Stimulated activated effector memory CD8-positive, alpha-beta T cell treated with anti-CD3 and anti-CD28 coated beads, Interleukin-12 subunit alpha, Interleukin-12 subunit beta, amount 100 ng/mL, for 72 hours (primary cell): Measurements from ENCODE around the gene STIMATE.

Source experiments
- ATAC-seq: fragments of 150-1000 bp; cut with Tn5 transposase; 2 replicates; pipeline ENCODE4 v1.10.0; 2021
- DNase-seq, 2 donors: peaks; one replicate each; pipeline ENCODE4 v3.0.0; 2021 to 2022; ENCODE audit warnings: low spot score in 2 of 2
- H3K27ac Mint-ChIP-seq: one replicate; pipeline ENCODE4 v1.8.0; 2022; ENCODE audit warnings: mild to moderate bottlenecking, mixed read lengths
- H3K36me3 Mint-ChIP-seq: one replicate; pipeline ENCODE4 v1.8.0; 2022; ENCODE audit warnings: mild to moderate bottlenecking, mixed read lengths
- H3K4me1 Mint-ChIP-seq: one replicate; pipeline ENCODE4 v1.8.0; 2022; ENCODE audit warnings: mixed read lengths
- H3K4me3 Mint-ChIP-seq: one replicate; pipeline ENCODE4 v1.8.0; 2022; ENCODE audit warnings: mild to moderate bottlenecking, mixed read lengths
- H3K9me3 Mint-ChIP-seq: one replicate; pipeline ENCODE4 v1.8.0; 2022; ENCODE audit warnings: mixed read lengths

The STIMATE gene

GRCh38 chr3:52882377-52882776 is 15.0 kb downstream of the STIMATE start:
- DNase-seq (no peak), ATAC-seq (no peak)
- Mint-ChIP-seq H3K27ac (no peak overlapping the region), H3K36me3 (peaks cover 10% of the 10 kb centered on the region), H3K4me3 (no peak overlapping the region), H3K4me1 (peaks cover 49% of the 10 kb centered on the region), H3K9me3 (no peaks in the 10 kb centered on the region)

DNA sequence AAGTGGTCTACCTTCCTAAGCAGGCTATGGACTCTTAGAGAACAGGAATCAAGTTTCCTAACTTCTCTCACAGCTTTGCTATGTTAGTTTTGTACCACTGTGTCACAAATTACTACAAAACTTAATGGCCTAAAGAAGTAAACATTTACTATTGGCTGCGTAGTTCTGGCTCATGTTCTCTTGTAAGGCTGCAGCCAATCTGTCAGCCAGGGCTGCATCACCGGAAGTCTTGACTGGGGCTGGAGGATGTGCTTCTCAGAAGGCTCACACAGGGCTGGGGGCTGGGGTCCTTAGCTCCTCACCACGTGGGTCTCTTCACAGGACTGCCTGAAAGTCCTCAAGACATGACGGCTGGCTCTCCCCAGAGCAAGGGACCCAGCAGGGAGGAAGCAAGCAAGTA is 15.5 kb downstream of the STIMATE start:
- Mint-ChIP-seq H3K9me3 (no peaks in the 10 kb centered on the region), H3K27ac (no peak overlapping the region), H3K4me1 (peaks cover 54% of the 10 kb centered on the region)

GRCh38 chr3:52880474-52880873 is 16.9 kb downstream of the STIMATE start:
- H3K9me3 Mint-ChIP-seq, result no peaks in the 10 kb centered on the region
- H3K36me3 Mint-ChIP-seq, result peaks cover 4% of the 10 kb centered on the region
- ATAC-seq (peak; percentile 87), DNase-seq (no peak)
- peaks cover 49% of the 10 kb centered on the region for H3K4me1 Mint-ChIP-seq
- peak overlapping the region; percentile 60 for H3K27ac Mint-ChIP-seq
- no peak overlapping the region for H3K4me3 Mint-ChIP-seq

More for the DNA sequence above, 15.5 kb downstream of the STIMATE start:
- ATAC-seq (no peak), DNase-seq (no peak)
- peaks cover 10% of the 10 kb centered on the region for H3K36me3 Mint-ChIP-seq
- H3K4me3 Mint-ChIP-seq, result no peak overlapping the region

GRCh38 chr3:52880047-52880446 is 17.3 kb downstream of the STIMATE start:
- DNase-seq, result no peak
- Mint-ChIP-seq H3K36me3 (peaks cover under 1% of the 10 kb centered on the region), H3K27ac (peak overlapping the region; percentile 60), H3K4me3 (no peak overlapping the region), H3K9me3 (no peaks in the 10 kb centered on the region), H3K4me1 (peaks cover 53% of the 10 kb centered on the region)
- ATAC-seq, result peak; percentile 8

DNA sequence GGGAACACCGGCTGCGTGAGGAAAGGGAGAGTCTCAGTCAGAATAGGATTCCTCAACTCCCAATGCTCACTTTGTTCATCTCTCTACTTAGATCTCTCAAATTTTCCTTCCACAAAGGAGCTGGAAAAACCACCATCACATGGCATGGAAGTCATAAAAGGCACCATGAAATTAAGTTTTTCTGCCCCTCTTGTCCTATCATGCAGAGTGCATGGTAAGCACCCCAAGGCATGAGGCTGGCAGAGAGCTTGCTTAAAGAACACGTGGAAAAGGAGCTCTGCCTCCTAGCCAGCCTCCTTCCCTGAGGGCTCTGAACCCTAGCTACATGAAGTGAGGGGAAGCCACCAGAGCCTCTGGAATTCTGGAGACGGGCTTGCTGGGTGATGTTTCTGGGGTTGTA is 17.8 kb downstream of the STIMATE start:
- DNase-seq (no peak), ATAC-seq (no peak)
- Mint-ChIP-seq H3K4me3 (no peak overlapping the region), H3K36me3 (no peaks in the 10 kb centered on the region), H3K9me3 (no peaks in the 10 kb centered on the region), H3K27ac (no peak overlapping the region), H3K4me1 (peaks cover 58% of the 10 kb centered on the region)

GRCh38 chr3:52879090-52879489 is 18.3 kb downstream of the STIMATE start:
- DNase-seq (no peak), ATAC-seq (no peak)
- Mint-ChIP-seq H3K27ac (no peak overlapping the region), H3K4me3 (no peak overlapping the region), H3K36me3 (no peaks in the 10 kb centered on the region), H3K9me3 (no peaks in the 10 kb centered on the region), H3K4me1 (peaks cover 63% of the 10 kb centered on the region)

GRCh38 chr3:52877085-52877484 is 20.3 kb downstream of the STIMATE start:
- no peaks in the 10 kb centered on the region for H3K36me3 Mint-ChIP-seq
- ATAC-seq (no peak), DNase-seq (no peak)
- no peak overlapping the region for H3K27ac Mint-ChIP-seq
- H3K9me3 Mint-ChIP-seq, result no peaks in the 10 kb centered on the region
- no peak overlapping the region for H3K4me3 Mint-ChIP-seq
- H3K4me1 Mint-ChIP-seq, result peaks cover 59% of the 10 kb centered on the region

GRCh38 chr3:52874864-52875587 is 22.3 kb downstream of the STIMATE start:
- no peak for DNase-seq
- no peak overlapping the region for H3K4me3 Mint-ChIP-seq
- no peaks in the 10 kb centered on the region for H3K36me3 Mint-ChIP-seq
- ATAC-seq, result no peak
- H3K4me1 Mint-ChIP-seq, result peaks cover 62% of the 10 kb centered on the region
- H3K27ac Mint-ChIP-seq, result no peak overlapping the region
- H3K9me3 Mint-ChIP-seq, result no peaks in the 10 kb centered on the region

- no peak for DNase-seq
- Mint-ChIP-seq H3K4me3 (no peak overlapping the region), H3K9me3 (no peaks in the 10 kb centered on the region), H3K27ac (peak overlapping the region; percentile 29), H3K36me3 (no peaks in the 10 kb centered on the region), H3K4me1 (peaks cover 58% of the 10 kb centered on the region)
- ATAC-seq, result no peak
These were observed 23.1 kb downstream of the STIMATE start for GRCh38 chr3:52874160-52874701.

DNA sequence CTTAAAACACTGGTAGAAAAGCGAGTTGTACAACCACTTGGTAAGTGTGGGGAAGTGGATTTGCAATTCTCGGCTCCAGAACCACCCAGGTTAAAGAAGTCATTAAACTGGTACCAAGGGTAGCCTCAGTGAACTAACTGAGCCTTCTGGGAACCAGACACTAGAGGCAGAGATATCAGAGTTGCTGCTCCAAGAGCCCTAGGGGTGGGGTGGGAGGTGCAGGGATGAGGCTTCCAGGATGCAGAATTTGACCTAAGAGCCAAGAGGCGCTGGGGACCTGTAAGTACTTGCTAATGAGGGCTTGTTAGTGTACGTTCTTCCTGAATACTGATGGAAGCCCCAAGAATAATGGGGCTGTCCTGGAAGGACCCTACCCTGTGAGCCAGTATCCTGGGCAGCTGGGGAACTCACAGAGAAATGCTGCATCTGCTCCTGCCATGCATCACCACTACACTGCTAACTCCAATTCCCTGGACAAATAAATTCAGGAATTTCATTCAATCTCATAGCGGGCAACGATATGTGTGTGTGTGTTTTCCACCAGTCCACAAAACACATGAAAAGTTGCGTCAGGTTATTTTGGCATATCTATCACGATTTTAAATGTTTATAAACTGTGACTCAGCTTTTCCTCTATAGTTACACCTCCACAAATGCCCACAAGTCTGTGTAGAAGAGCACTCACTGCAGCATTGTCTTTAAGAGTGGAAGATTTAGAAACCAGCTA is 23.8 kb downstream of the STIMATE start:
- no peak overlapping the region for H3K4me3 Mint-ChIP-seq
- H3K36me3 Mint-ChIP-seq, result no peaks in the 10 kb centered on the region
- ATAC-seq (peak; percentile 46), DNase-seq (no peak)
- H3K9me3 Mint-ChIP-seq, result no peaks in the 10 kb centered on the region
- H3K27ac Mint-ChIP-seq, result peak overlapping the region; percentile 29
- H3K4me1 Mint-ChIP-seq, result peaks cover 55% of the 10 kb centered on the region

DNA sequence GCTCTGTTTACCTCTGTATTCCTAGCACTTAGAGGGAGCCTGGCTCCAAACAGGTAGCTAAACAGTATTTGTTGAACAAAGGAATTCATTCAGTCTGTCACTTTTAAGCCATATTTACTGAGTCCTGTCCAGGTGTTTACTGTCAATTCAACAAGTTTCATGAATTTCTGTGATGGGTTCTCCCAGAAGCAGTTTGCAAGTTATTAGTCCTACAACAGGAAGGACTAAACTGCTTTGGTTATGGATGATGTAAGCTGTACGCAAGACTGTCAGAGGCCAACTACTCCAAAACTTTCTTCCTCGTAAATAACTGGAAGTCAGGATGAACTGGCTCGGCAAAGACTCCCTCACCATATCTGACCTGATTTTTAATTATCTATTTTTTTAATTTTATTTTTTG is 25.1 kb downstream of the STIMATE start:
- Mint-ChIP-seq H3K9me3 (no peaks in the 10 kb centered on the region), H3K4me3 (no peak overlapping the region), H3K27ac (peak overlapping the region; percentile 69), H3K4me1 (peaks cover 52% of the 10 kb centered on the region), H3K36me3 (no peaks in the 10 kb centered on the region)
- DNase-seq (no peak), ATAC-seq (no peak)

GRCh38 chr3:52871761-52872160 is 25.6 kb downstream of the STIMATE start:
- no peak for DNase-seq
- Mint-ChIP-seq H3K4me1 (peaks cover 48% of the 10 kb centered on the region), H3K4me3 (no peak overlapping the region), H3K27ac (peak overlapping the region; percentile 69), H3K9me3 (no peaks in the 10 kb centered on the region), H3K36me3 (no peaks in the 10 kb centered on the region)
- ATAC-seq, result no peak

GRCh38 chr3:52870471-52870870 is 26.9 kb downstream of the STIMATE start:
- Mint-ChIP-seq H3K36me3 (peaks cover 5% of the 10 kb centered on the region), H3K9me3 (peaks cover 2% of the 10 kb centered on the region), H3K4me1 (peaks cover 53% of the 10 kb centered on the region), H3K4me3 (no peak overlapping the region), H3K27ac (peak overlapping the region; percentile 69)
- no peak for DNase-seq
- ATAC-seq, result no peak

- H3K9me3 Mint-ChIP-seq, result peaks cover 5% of the 10 kb centered on the region
- H3K4me1 Mint-ChIP-seq, result peaks cover 36% of the 10 kb centered on the region
- peak overlapping the region; percentile 13 for H3K27ac Mint-ChIP-seq
- ATAC-seq (no peak), DNase-seq (no peak)
- no peak overlapping the region for H3K4me3 Mint-ChIP-seq
- peaks cover 5% of the 10 kb centered on the region for H3K36me3 Mint-ChIP-seq
These were observed 30.9 kb downstream of the STIMATE start for GRCh38 chr3:52866427-52866826.

DNA sequence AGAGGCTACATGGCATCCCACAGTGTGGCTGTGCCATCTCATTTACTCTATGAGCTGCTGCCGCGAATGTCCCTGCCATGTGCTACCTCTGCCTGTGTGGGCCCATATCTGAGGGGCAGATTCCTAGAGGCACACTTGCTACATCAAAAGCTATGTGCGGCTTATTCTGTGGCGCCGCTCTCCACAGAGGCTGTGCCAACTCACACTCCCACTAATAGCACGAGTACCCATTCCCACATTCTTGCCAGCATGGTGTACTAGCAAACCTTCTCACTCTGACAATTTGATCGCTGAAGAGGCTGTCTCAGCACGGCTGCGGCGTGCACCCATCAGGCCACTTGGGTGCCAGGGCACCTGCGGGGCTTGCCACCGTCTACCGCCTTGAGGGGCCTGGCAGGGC is 31.4 kb downstream of the STIMATE start:
- Mint-ChIP-seq H3K9me3 (peaks cover 5% of the 10 kb centered on the region), H3K27ac (peak overlapping the region; percentile 13), H3K4me3 (no peak overlapping the region), H3K4me1 (peaks cover 31% of the 10 kb centered on the region), H3K36me3 (peaks cover 5% of the 10 kb centered on the region)
- DNase-seq (no peak), ATAC-seq (no peak)

DNA sequence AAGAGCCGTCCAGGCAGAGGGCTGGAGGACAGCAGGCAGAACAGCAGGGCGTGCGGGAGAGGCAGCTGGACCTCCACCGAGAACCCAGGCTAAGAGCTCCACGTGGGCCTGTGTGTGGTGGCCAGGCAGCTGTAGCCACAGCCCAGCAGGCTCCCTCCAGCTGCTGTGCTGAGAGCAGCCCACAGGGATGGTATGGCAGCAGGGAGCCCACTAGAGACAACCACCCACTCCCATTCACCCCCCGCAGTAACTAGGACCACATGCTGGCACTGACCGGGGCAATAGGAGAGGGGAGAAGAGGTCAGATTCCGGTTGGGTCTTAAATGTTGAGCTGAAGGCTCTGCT is 37.0 kb downstream of the STIMATE start:
- ATAC-seq (no peak), DNase-seq (no peak)
- H3K27ac Mint-ChIP-seq, result peak overlapping the region; percentile 26
- no peaks in the 10 kb centered on the region for H3K36me3 Mint-ChIP-seq
- no peak overlapping the region for H3K4me3 Mint-ChIP-seq
- peaks cover 3% of the 10 kb centered on the region for H3K9me3 Mint-ChIP-seq
- peaks cover 32% of the 10 kb centered on the region for H3K4me1 Mint-ChIP-seq
